Measurements from ENCODE around the gene GPR107. TPM values are rescaled to one million over a fixed set of nuclear protein-coding genes. Genes with fewer than 3 reads are reported as not detected.

The GPR107 gene
- total RNA-seq, 6 experiments from 2014 or later: 12.6 to 18.2 (median 14.5) TPM

DNA sequence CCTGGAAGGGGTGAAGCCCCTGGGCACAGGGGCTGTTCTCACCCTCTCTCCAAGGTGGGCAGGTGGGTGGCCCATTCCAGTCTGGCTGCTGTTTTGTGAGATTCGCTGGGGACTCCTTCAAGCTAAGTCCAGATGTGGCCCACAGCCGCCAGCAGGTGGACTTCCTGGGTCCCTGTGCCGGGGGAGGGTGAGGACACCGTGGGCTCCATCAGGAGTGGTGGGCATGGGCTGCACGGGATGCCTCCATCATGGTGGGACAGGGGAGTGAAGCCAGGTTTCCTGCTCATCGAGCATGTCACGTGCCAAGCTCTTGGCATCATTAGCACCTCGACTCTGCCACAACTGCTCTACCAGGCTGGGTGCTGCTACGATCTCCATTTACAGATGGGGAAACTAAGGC, 120.3 kb downstream of the GPR107 start:
- intact Hi-C loops (cut with DNase I): no loop called here
- Histone ChIP-seq H3K36me3 (no peaks in the 10 kb centered on the region), H3K27ac (peak overlapping the region in 2 of 3 donors; percentile 10 to 24), H3K9me3 (no peaks in the 10 kb centered on the region), H3K4me3 (no peak overlapping the region), H3K4me1 (no peaks in the 10 kb centered on the region), H3K27me3 (no peaks in the 10 kb centered on the region)
- TF ChIP-seq POLR2A (IDR thresholded peaks at IDR 0.05): no peak
- TF ChIP-seq CTCF (IDR thresholded peaks at IDR 0.05): no peak
- WGBS (ENCODE audit: insufficient coverage, low coverage, low lambda C conversion rate, missing lambda C conversion rate): no CpG with 5 or more reads among the region's 9 CpGs
- DNase-seq: no peak
- no peak for ATAC-seq

DNA sequence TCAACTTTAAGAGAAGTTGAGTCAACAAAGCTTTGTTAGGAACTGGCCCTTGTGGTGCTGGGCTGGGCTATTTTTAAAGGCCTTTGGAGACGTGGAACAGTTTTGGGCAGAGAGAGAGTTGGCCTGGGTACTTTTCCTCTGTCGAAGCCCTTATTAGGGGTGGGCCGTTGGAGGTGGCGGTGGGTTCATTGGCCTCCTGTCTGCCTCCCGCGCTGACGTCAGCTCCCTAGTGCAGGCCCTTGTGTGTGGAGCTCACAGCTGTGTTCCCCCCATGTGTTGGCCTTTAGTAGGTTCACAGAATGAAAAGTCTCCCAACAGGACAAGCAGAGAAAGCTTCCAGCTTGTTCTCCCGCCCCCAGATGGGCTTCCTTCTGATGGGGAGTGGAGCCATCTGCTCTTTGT, 121.2 kb downstream of the GPR107 start:
- 58% methylated on average over 2 of the region's 8 CpGs for WGBS (ENCODE audit: insufficient coverage, low coverage, low lambda C conversion rate, missing lambda C conversion rate)
- no peak for TF ChIP-seq POLR2A (IDR thresholded peaks at IDR 0.05)
- intact Hi-C loops (cut with DNase I): no loop called here

GRCh38 chr9:130175355-130175754, 121.6 kb downstream of the GPR107 start:
- intact Hi-C loops (cut with DNase I): no loop called here
- no peaks in the 10 kb centered on the region for H3K4me1 ChIP-seq
- no peak for DNase-seq
- no peaks in the 10 kb centered on the region for H3K27me3 ChIP-seq
- TF ChIP-seq POLR2A (IDR thresholded peaks at IDR 0.05) (no peak), CTCF (IDR thresholded peaks at IDR 0.05) (no peak)
- ATAC-seq: no peak
- no peak overlapping the region for H3K27ac ChIP-seq
- no peaks in the 10 kb centered on the region for H3K36me3 ChIP-seq
- WGBS (ENCODE audit: insufficient coverage, low coverage, low lambda C conversion rate, missing lambda C conversion rate): 77% methylated on average over 4 of the region's 9 CpGs
- no peaks in the 10 kb centered on the region for H3K9me3 ChIP-seq
- no peak overlapping the region for H3K4me3 ChIP-seq

More for the DNA sequence above, 121.2 kb downstream of the GPR107 start:
- H3K4me1 ChIP-seq: no peaks in the 10 kb centered on the region
- H3K27me3 ChIP-seq: no peaks in the 10 kb centered on the region
- peak in 3 of 4 donors; percentile 1 to 23 (median 16) for ATAC-seq
- no peak overlapping the region for H3K4me3 ChIP-seq
- no peak overlapping the region for H3K27ac ChIP-seq
- H3K36me3 ChIP-seq: no peaks in the 10 kb centered on the region
- no peak for DNase-seq
- H3K9me3 ChIP-seq: no peaks in the 10 kb centered on the region

GRCh38 chr9:130176760-130177159, 123.1 kb downstream of the GPR107 start:
- no peak overlapping the region for H3K4me3 ChIP-seq
- no peak for TF ChIP-seq POLR2A (IDR thresholded peaks at IDR 0.05)
- TF ChIP-seq CTCF (IDR thresholded peaks at IDR 0.05): no peak
- no peaks in the 10 kb centered on the region for H3K4me1 ChIP-seq
- no CpG with 5 or more reads among the region's 6 CpGs for WGBS (ENCODE audit: insufficient coverage, low coverage, low lambda C conversion rate, missing lambda C conversion rate)
- no peak for ATAC-seq
- no peak overlapping the region for H3K27ac ChIP-seq
- H3K36me3 ChIP-seq: no peaks in the 10 kb centered on the region
- intact Hi-C loops (cut with DNase I): no loop called here
- no peak for DNase-seq
- no peaks in the 10 kb centered on the region for H3K9me3 ChIP-seq
- H3K27me3 ChIP-seq: no peaks in the 10 kb centered on the region

GRCh38 chr9:130177898-130178805, 124.4 kb downstream of the GPR107 start:
- intact Hi-C loops (cut with DNase I): no loop called here
- Histone ChIP-seq H3K27ac (no peak overlapping the region), H3K4me3 (no peak overlapping the region), H3K9me3 (no peaks in the 10 kb centered on the region), H3K4me1 (no peaks in the 10 kb centered on the region), H3K36me3 (no peaks in the 10 kb centered on the region), H3K27me3 (no peaks in the 10 kb centered on the region)
- no peak for TF ChIP-seq POLR2A (IDR thresholded peaks at IDR 0.05)
- TF ChIP-seq CTCF (IDR thresholded peaks at IDR 0.05): no peak
- ATAC-seq: no peak
- no peak for DNase-seq
- 62% methylated on average over 15 of the region's 20 CpGs for whole genome bisulfite sequencing (ENCODE audit: insufficient coverage, low coverage, low lambda C conversion rate, missing lambda C conversion rate)

Data from right lobe of liver (tissue), 6 donors.